OCI-LY3 (cell line): Measurements from ENCODE around the gene SDR9C7.
"Not testable (repeated sequence)": the region's sequence is repeated elsewhere in the genome, so short reads cannot be mapped to it uniquely, and the experiment has no call there.

Experiments
- H2AFZ ChIP-seq: fragments of 200-600, 300-600 bp; shearing (Covaris generic); 2 replicates; pipeline ENCODE4 v1.6.0; 2014; ENCODE audit warnings: antibody characterized with exemption, low read depth, low read length
- H3K27ac ChIP-seq: fragments of 200-600, 300-600 bp; sonication (generic); 2 replicates; pipeline ENCODE4 v1.5.1; 2014; ENCODE audit warnings: mild to moderate bottlenecking, low read length, moderate library complexity, mixed read lengths
- H3K27me3 ChIP-seq: fragments of 200-600, 300-600 bp; sonication (generic); 2 replicates; pipeline ENCODE4 v1.6.1; 2014; ENCODE audit warnings: low read depth, low read length, mixed read lengths
- H3K36me3 ChIP-seq: fragments of 200-600, 300-600 bp; sonication (generic); replicated peaks from 2 replicates; pipeline ENCODE3; 2014; ENCODE audit warnings: low read depth, low read length, mixed read lengths
- H3K4me1 ChIP-seq: fragments of 300-600, 200-600 bp; sonication (generic); 2 replicates; pipeline ENCODE4 v1.6.1; 2014; ENCODE audit warnings: low read length, mixed read lengths
- H3K4me2 ChIP-seq: fragments of 200-600, 300-600 bp; sonication (generic); 2 replicates; pipeline ENCODE4 v1.6.1; 2014; ENCODE audit warnings: low read length, mixed read lengths
- H3K4me3 ChIP-seq: fragments of 300-600, 200-600 bp; sonication (generic); 2 replicates; pipeline ENCODE4 v1.5.1; 2014; ENCODE audit warnings: antibody characterized with exemption, mild to moderate bottlenecking, low read length, moderate library complexity
- H3K79me2 ChIP-seq: fragments of 300-600, 200-600 bp; shearing (Covaris generic); 2 replicates; pipeline ENCODE4 v1.6.1; 2014; ENCODE audit warnings: mild to moderate bottlenecking, low read length, mixed read lengths
- H3K9ac ChIP-seq: fragments of 300-600, 200-600 bp; shearing (Covaris generic); 2 replicates; pipeline ENCODE4 v1.6.0; 2014; ENCODE audit warnings: mild to moderate bottlenecking, low read length, moderate library complexity
- H3K9me3 ChIP-seq: fragments of 200-600, 300-600 bp; shearing (Covaris generic); 2 replicates; pipeline ENCODE4 v1.6.1; 2014; ENCODE audit warnings: low read length, mixed read lengths; ENCODE audit not compliant: insufficient read depth
- H4K20me1 ChIP-seq: fragments of 200-600, 300-600 bp; sonication (generic); 2 replicates; pipeline ENCODE4 v1.6.1; 2016; ENCODE audit warnings: low read length, mixed read lengths; ENCODE audit not compliant: insufficient read depth
- CTCF ChIP-seq: fragments of 200-600, 300-600 bp; sonication (generic); IDR thresholded peaks from 2 replicates; pipeline ENCODE4 v1.5.1; 2014; ENCODE audit warnings: antibody characterized with exemption, low read length, low read depth
- EZH2phosphoT487 ChIP-seq: fragments of 200-600 bp; shearing (Covaris generic); IDR thresholded peaks from 2 replicates; pipeline ENCODE4 v1.6.1; 2018; ENCODE audit warnings: antibody characterized with exemption, mixed run types, low read depth

The SDR9C7 gene

GRCh38 chr12:56922031-56922430, 12.2 kb downstream of the SDR9C7 start:
- no peaks in the 10 kb centered on the region for H4K20me1 ChIP-seq
- H2AFZ ChIP-seq = no peak overlapping the region
- no peaks in the 10 kb centered on the region for H3K4me1 ChIP-seq
- no peak for TF ChIP-seq CTCF
- no peak for TF ChIP-seq EZH2phosphoT487
- H3K36me3 ChIP-seq = no peaks in the 10 kb centered on the region
- H3K27me3 ChIP-seq = 0 out of 2 replicates have a peak, but pooled peaks cover 4% of the 10 kb centered on the region
- no peak overlapping the region for H3K9ac ChIP-seq
- no peak overlapping the region for H3K4me3 ChIP-seq
- no peaks in the 10 kb centered on the region for H3K9me3 ChIP-seq
- no peaks in the 10 kb centered on the region for H3K79me2 ChIP-seq
- H3K4me2 ChIP-seq = no peak overlapping the region
- no peak overlapping the region for H3K27ac ChIP-seq

DNA sequence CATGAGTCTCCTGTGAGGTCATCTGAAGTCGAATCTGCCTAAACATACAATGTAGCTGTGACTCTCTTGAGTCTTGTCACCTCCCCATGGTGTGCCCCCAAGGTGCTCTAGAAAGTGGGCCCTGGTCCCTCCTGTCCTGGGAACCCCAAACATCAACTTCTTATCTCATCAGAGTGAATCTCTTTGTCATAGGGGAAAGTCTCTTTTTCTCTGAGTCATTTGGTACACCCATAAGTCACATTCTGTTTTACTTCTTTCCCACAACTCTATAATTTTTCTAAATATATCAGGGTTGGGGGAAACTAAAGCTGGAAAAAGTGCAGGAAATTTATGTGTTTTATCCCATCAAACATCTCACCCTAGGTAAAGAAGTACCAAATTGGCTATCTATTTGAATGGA, 12.9 kb downstream of the SDR9C7 start:
- Histone ChIP-seq H3K9me3 (no peaks in the 10 kb centered on the region), H3K27me3 (0 out of 2 replicates have a peak, but pooled peaks cover 4% of the 10 kb centered on the region), H3K79me2 (no peaks in the 10 kb centered on the region), H2AFZ (no peak overlapping the region), H4K20me1 (no peaks in the 10 kb centered on the region), H3K4me2 (no peak overlapping the region), H3K36me3 (no peaks in the 10 kb centered on the region), H3K4me3 (no peak overlapping the region), H3K4me1 (no peaks in the 10 kb centered on the region), H3K27ac (no peak overlapping the region), H3K9ac (no peak overlapping the region)
- TF ChIP-seq EZH2phosphoT487 (no peak), CTCF (no peak)

GRCh38 chr12:56918139-56918538, 16.1 kb downstream of the SDR9C7 start:
- not testable (repeated sequence) for H3K4me1 ChIP-seq, H3K27me3 ChIP-seq, H3K9ac ChIP-seq, H3K4me2 ChIP-seq, H3K4me3 ChIP-seq, H4K20me1 ChIP-seq, H3K36me3 ChIP-seq, H2AFZ ChIP-seq, H3K79me2 ChIP-seq, H3K9me3 ChIP-seq, H3K27ac ChIP-seq

DNA sequence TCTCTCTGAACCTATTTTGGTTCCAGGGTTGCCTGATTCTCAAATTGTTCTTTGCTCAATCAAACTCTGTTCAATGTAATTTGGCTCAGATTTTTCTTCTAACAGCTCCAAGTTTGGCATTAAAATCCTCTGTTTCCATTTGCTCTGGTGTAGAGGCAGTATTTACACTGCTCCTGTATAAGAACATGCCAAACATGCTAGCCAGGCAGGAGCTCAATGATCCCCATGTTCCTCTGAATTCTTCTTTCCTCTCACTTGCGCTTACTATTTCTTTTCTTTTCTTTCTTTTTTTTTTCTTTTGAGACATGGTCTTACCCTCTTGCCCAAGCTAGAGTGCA, 17.2 kb downstream of the SDR9C7 start:
- H3K27ac ChIP-seq = no peak overlapping the region

More for the DNA sequence above, 17.2 kb downstream of the SDR9C7 start:
- H3K9me3 ChIP-seq = no peaks in the 10 kb centered on the region
- H4K20me1 ChIP-seq = no peaks in the 10 kb centered on the region
- no peaks in the 10 kb centered on the region for H3K79me2 ChIP-seq
- no peaks in the 10 kb centered on the region for H3K4me1 ChIP-seq
- 0 out of 2 replicates have a peak, but pooled peaks cover 3% of the 10 kb centered on the region for H3K27me3 ChIP-seq
- no peak for TF ChIP-seq EZH2phosphoT487
- TF ChIP-seq CTCF = no peak
- no peak overlapping the region for H3K9ac ChIP-seq
- H2AFZ ChIP-seq = no peak overlapping the region
- no peaks in the 10 kb centered on the region for H3K36me3 ChIP-seq
- H3K4me2 ChIP-seq = no peak overlapping the region
- no peak overlapping the region for H3K4me3 ChIP-seq
